Uterus (tissue), 4 donors: ENCODE results near the gene PLEKHN1. TPM values are rescaled to one million over a fixed set of nuclear protein-coding genes. Genes with fewer than 3 reads are reported as not detected.

ENCODE experiments used
- DNase-seq, 2 donors: peaks; one replicate each; pipeline ENCODE4 v3.0.0-alpha.2; 2019 to 2020
- H3K27ac ChIP-seq, 2 donors: fragments of 200-600 bp; sonication (generic); 1 replicate in 1 of 2; 2 replicates in 1 of 2; pipeline ENCODE4 v1.5.1; 2016 to 2018
- H3K27me3 ChIP-seq, 2 donors: fragments of 200-600 bp; sonication (generic); one replicate each; pipeline ENCODE4 v1.5.1; 2018 to 2019; ENCODE audit warnings: control low read depth in 1 of 2
- H3K36me3 ChIP-seq, 2 donors: fragments of 200-600 bp; sonication (generic); one replicate each; pipeline ENCODE4 v1.5.1; 2019; ENCODE audit warnings: control low read depth in 1 of 2
- H3K4me1 ChIP-seq, 2 donors: fragments of 200-600 bp; sonication (generic); one replicate each; pipeline ENCODE4 v1.5.1; 2018 to 2019; ENCODE audit warnings: control low read depth in 1 of 2
- H3K4me3 ChIP-seq, 2 donors: fragments of 200-600 bp; sonication (generic); 1 replicate in 1 of 2; 2 replicates in 1 of 2; pipeline ENCODE4 v1.5.1; 2018 to 2019; ENCODE audit warnings: mild to moderate bottlenecking in 1 of 2
- H3K9me3 ChIP-seq, 2 donors: fragments of 200-600 bp; sonication (generic); one replicate each; pipeline ENCODE4 v1.5.1; 2019; ENCODE audit warnings: control low read depth in 1 of 2
- CTCF ChIP-seq, 4 experiments: fragments of 200-600 bp in 2 of 4; fragments of 450-650 bp in 2 of 4; sonication (generic) in 2 of 4; IDR thresholded peaks; one replicate each; pipeline ENCODE4 v1.5.1; 2016 to 2019; ENCODE audit warnings: antibody characterized with exemption in 4 of 4, mild to moderate bottlenecking in 2 of 4, moderate library complexity in 1 of 4
- POLR2A ChIP-seq, 2 donors: fragments of 450-650 bp; IDR thresholded peaks; one replicate each; pipeline ENCODE4 v1.6.1; 2016; ENCODE audit warnings: antibody characterized with exemption in 2 of 2, mild to moderate bottlenecking in 1 of 2, moderate library complexity in 1 of 2
- intact Hi-C: fragments of 100-400 bp; cut with DNase I; formaldehyde crosslinking; loops from one replicate; pipeline ENCODE4 v1.15.1; 2023; ENCODE audit warnings: low total_unique reads
- total RNA-seq, 4 donors: library from RNA; depleted of rRNA in 3 of 4; stranded (reverse); fragments of >200 nt in 3 of 4; gene quantifications; one replicate each; pipeline versions ENCODE4 v1.1.0 to v1.2.4, GENCODE V29; 2014 to 2023
- donor health status: DM: yes; HTN: yes; CAD: no.

Gene PLEKHN1
- 1 to 10 TPM in 1 of 4 donors, not detected in 3; 1.1 TPM for total RNA-seq

DNA sequence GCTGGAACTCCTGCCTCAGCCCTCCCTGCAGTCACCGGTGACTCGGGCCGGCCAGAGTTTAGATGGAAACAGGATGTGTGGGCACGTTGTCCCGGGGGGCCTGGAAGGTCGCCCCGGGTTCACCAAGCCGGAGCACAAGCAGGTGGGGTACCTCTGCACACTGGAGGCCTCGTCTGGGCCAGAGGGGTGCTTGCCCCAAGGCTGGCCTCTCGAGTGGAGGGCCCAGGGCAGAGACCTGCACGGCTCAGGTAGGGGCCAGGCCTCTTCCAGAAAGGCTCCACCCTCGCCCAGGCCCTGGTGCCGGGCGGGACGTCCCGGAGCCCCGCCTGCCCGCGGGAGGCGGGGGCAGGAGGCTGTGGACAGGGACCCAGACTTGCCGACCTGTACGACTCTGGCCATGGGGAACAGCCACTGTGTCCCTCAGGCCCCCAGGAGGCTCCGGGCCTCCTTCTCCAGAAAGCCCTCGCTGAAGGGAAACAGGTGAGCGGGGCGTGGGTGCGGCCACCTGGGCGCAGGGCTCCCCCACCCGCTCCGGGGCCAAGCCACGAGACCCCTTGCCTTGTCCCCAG, at the start of gene PLEKHN1:
TSS of gene PLEKHN1 (plus strand) at position 348 of the 569 bp plus-strand sequence. CDS start at position 398, 50 bp downstream.
- Histone ChIP-seq H3K27ac (peak within 1 kb of the TSS in 1 of 2 donors; percentile 8), H3K9me3 (no peaks in the 10 kb centered on the region), H3K27me3 (peaks cover 9 to 10% of the 10 kb centered on the region in 2 donors), H3K4me1 (peaks cover 0 to 7% of the 10 kb centered on the region in 2 donors), H3K36me3 (no peaks in the 10 kb centered on the region), H3K4me3 (peak within 1 kb of the TSS; percentile 38 to 45)
- intact Hi-C loops = no loop called here
- no peak for TF ChIP-seq POLR2A (IDR thresholded peaks at IDR 0.05)
- no peak for TF ChIP-seq CTCF (IDR thresholded peaks at IDR 0.05)
- DNase-seq = no peak

GRCh38 chr1:917076-917459, 49.2 kb upstream of the PLEKHN1 start:
- H3K9me3 ChIP-seq = no peaks in the 10 kb centered on the region
- no peak overlapping the region for H3K27ac ChIP-seq
- no peaks in the 10 kb centered on the region for H3K27me3 ChIP-seq
- no peaks in the 10 kb centered on the region for H3K36me3 ChIP-seq
- no peak overlapping the region for H3K4me3 ChIP-seq
- no peak for TF ChIP-seq CTCF (IDR thresholded peaks at IDR 0.05)
- TF ChIP-seq POLR2A (IDR thresholded peaks at IDR 0.05) = no peak
- peaks cover 10 to 40% of the 10 kb centered on the region in 2 donors for H3K4me1 ChIP-seq
- no peak for DNase-seq
- intact Hi-C loops = no loop called here

GRCh38 chr1:917466-918091, 48.7 kb upstream of the PLEKHN1 start:
- no peaks in the 10 kb centered on the region for H3K36me3 ChIP-seq
- no peaks in the 10 kb centered on the region for H3K27me3 ChIP-seq
- intact Hi-C loops = no loop called here
- no peak overlapping the region for H3K27ac ChIP-seq
- DNase-seq = peak in 1 of 2 donors; percentile 17
- H3K9me3 ChIP-seq = no peaks in the 10 kb centered on the region
- peaks cover 10 to 42% of the 10 kb centered on the region in 2 donors for H3K4me1 ChIP-seq
- no peak overlapping the region for H3K4me3 ChIP-seq
- TF ChIP-seq CTCF (IDR thresholded peaks at IDR 0.05) (no peak), POLR2A (IDR thresholded peaks at IDR 0.05) (no peak)

DNA sequence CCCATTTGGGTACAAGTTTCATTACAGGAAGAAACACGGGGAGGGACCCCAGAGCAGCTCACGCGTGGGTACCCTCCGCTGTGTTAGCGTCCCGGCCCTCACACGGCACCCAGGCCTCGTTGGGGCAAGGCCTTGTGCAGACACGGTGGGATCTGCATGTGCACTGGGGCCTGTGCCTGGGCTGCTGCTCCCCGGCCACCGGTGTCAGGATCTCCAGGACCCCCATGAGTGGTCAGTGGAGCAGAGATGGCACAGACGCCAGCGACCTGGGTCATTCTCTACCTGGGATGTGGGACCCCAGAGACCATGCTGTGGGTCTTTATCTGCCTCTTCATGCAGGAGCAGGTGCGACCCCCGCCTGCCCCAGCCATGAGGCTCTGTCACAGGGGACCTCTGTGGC, 47.9 kb upstream of the PLEKHN1 start:
- DNase-seq = no peak
- intact Hi-C loops = no loop called here
- Histone ChIP-seq H3K27me3 (no peaks in the 10 kb centered on the region), H3K27ac (no peak overlapping the region), H3K4me3 (no peak overlapping the region), H3K4me1 (peaks cover 10 to 45% of the 10 kb centered on the region in 2 donors), H3K9me3 (no peaks in the 10 kb centered on the region), H3K36me3 (no peaks in the 10 kb centered on the region)
- no peak for TF ChIP-seq POLR2A (IDR thresholded peaks at IDR 0.05)
- TF ChIP-seq CTCF (IDR thresholded peaks at IDR 0.05) = no peak

DNA sequence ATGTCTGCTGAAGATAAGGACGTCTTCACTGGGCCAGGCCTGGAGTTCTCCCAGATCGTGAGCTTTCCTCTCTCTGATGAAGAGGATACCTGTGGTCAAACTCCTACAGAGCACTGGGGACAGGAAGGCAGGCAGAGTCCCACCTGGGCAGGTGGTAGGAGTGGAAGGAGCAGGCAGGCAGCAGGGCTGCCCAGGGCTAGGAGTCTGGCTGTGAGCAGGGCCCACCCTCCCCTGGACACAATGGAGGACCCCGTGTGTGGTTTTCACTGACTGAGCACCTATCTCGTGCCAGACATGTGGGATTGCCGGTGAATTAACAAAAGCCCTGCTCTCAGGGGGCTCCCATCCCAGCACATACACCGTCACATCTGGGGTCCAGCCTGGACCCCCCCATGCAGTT, 47.4 kb upstream of the PLEKHN1 start:
- H3K9me3 ChIP-seq = no peaks in the 10 kb centered on the region
- no peak overlapping the region for H3K4me3 ChIP-seq
- intact Hi-C loops = no loop called here
- no peak for DNase-seq
- peaks cover 10 to 47% of the 10 kb centered on the region in 2 donors for H3K4me1 ChIP-seq
- H3K27ac ChIP-seq = no peak overlapping the region
- H3K36me3 ChIP-seq = no peaks in the 10 kb centered on the region
- TF ChIP-seq CTCF (IDR thresholded peaks at IDR 0.05) = no peak
- no peaks in the 10 kb centered on the region for H3K27me3 ChIP-seq
